ENCODE data around the gene UCK2.

UCK2 gene

GRCh38 chr1:165886983-165887382 is 59.6 kb downstream of the UCK2 start:
- 100% methylated on average over 2 of the region's 2 CpGs for WGBS
- H3K4me3 ChIP-seq (ENCODE audit: insufficient read depth in 1 of 2, low read depth in 1 of 2, low read length in 2 of 2), result no peak overlapping the region
- H2BK12ac ChIP-seq (ENCODE audit: low read length in 2 of 2), result no peak overlapping the region
- H3K23ac ChIP-seq (ENCODE audit: low read length in 2 of 2), result peak overlapping the region in 1 of 2 experiments; percentile 59
- H3K18ac ChIP-seq (ENCODE audit: low read depth in 1 of 2, low read length in 2 of 2), result no peak overlapping the region
- H2BK5ac ChIP-seq (ENCODE audit: low read depth, low read length, poor library complexity, severe bottlenecking), result no peak overlapping the region
- no peak for DNase-seq
- H2AK5ac ChIP-seq (ENCODE audit: low read length, severe bottlenecking), result no peak overlapping the region
- H3K9ac ChIP-seq (ENCODE audit: low read length), result no peak overlapping the region
- H3K79me1 ChIP-seq (replicated peaks; ENCODE audit: low read length, poor library complexity, severe bottlenecking), result peaks cover 22% of the 10 kb centered on the region
- H3K27ac ChIP-seq (ENCODE audit: low read length, poor library complexity, severe bottlenecking), result peak overlapping the region; percentile 20
- H3K27me3 ChIP-seq (ENCODE audit: control insufficient read depth in 1 of 2, insufficient read depth in 1 of 2, low read length in 2 of 2), result no peaks in the 10 kb centered on the region
- no peak overlapping the region for H2BK120ac ChIP-seq (ENCODE audit: low read depth, low read length)
- peak overlapping the region; percentile 38 for H4K8ac ChIP-seq (ENCODE audit: low read length)
- H3K4me1 ChIP-seq (ENCODE audit: control insufficient read depth, insufficient read depth, low read depth, low read length), result peaks cover 32% of the 10 kb centered on the region
- no peak overlapping the region for H3K4ac ChIP-seq (ENCODE audit: low read depth in 1 of 2, low read length in 2 of 2)
- H3K36me3 ChIP-seq (ENCODE audit: control insufficient read depth in 1 of 2, insufficient read depth in 2 of 2, low read depth in 1 of 2, low read length in 2 of 2), result peaks cover 2 to 12% of the 10 kb centered on the region in 2 experiments
- H2AFZ ChIP-seq (ENCODE audit: low read depth, low read length), result no peak overlapping the region
- no peak overlapping the region for H4K91ac ChIP-seq (ENCODE audit: low read length)
- no peak overlapping the region for H3K4me2 ChIP-seq (ENCODE audit: low read length, poor library complexity, severe bottlenecking)
- no peak overlapping the region for H2BK15ac ChIP-seq (ENCODE audit: low read depth, poor library complexity, severe bottlenecking)
- no peaks in the 10 kb centered on the region for H3K9me3 ChIP-seq (ENCODE audit: control insufficient read depth, low read length)
- H3K14ac ChIP-seq (ENCODE audit: low read length in 2 of 2), result no peak overlapping the region

GRCh38 chr1:165887877-165888551 is 60.6 kb downstream of the UCK2 start:
- no peak overlapping the region for H2AFZ ChIP-seq (ENCODE audit: low read depth, low read length)

GRCh38 chr1:165888552-165888920 is 61.1 kb downstream of the UCK2 start:
- Histone ChIP-seq H3K4ac (ENCODE audit: low read depth in 1 of 2, low read length in 2 of 2) (no peak overlapping the region), H2BK120ac (ENCODE audit: low read depth, low read length) (no peak overlapping the region), H2BK12ac (ENCODE audit: low read length in 2 of 2) (no peak overlapping the region), H3K18ac (ENCODE audit: low read depth in 1 of 2, low read length in 2 of 2) (no peak overlapping the region), H4K8ac (ENCODE audit: low read length) (no peak overlapping the region), H3K27ac (ENCODE audit: low read length, poor library complexity, severe bottlenecking) (no peak overlapping the region), H3K27me3 (ENCODE audit: control insufficient read depth in 1 of 2, insufficient read depth in 1 of 2, low read length in 2 of 2) (no peaks in the 10 kb centered on the region), H3K14ac (ENCODE audit: low read length in 2 of 2) (no peak overlapping the region), H3K23ac (ENCODE audit: low read length in 2 of 2) (no peak overlapping the region), H3K79me1 (replicated peaks; ENCODE audit: low read length, poor library complexity, severe bottlenecking) (peaks cover 25% of the 10 kb centered on the region), H2AK5ac (ENCODE audit: low read length, severe bottlenecking) (no peak overlapping the region), H2BK15ac (ENCODE audit: low read depth, poor library complexity, severe bottlenecking) (no peak overlapping the region), H2BK5ac (ENCODE audit: low read depth, low read length, poor library complexity, severe bottlenecking) (no peak overlapping the region), H3K4me2 (ENCODE audit: low read length, poor library complexity, severe bottlenecking) (no peak overlapping the region), H2AFZ (ENCODE audit: low read depth, low read length) (no peak overlapping the region), H3K9me3 (ENCODE audit: control insufficient read depth, low read length) (no peaks in the 10 kb centered on the region), H3K36me3 (ENCODE audit: control insufficient read depth in 1 of 2, insufficient read depth in 2 of 2, low read depth in 1 of 2, low read length in 2 of 2) (peaks cover 7 to 24% of the 10 kb centered on the region in 2 experiments), H3K4me3 (ENCODE audit: insufficient read depth in 1 of 2, low read depth in 1 of 2, low read length in 2 of 2) (no peak overlapping the region), H4K91ac (ENCODE audit: low read length) (no peak overlapping the region), H3K9ac (ENCODE audit: low read length) (no peak overlapping the region), H3K4me1 (ENCODE audit: control insufficient read depth, insufficient read depth, low read depth, low read length) (peaks cover 33% of the 10 kb centered on the region)
- DNase-seq, result no peak
- no CpG with 5 or more reads among the region's 4 CpGs for WGBS

More at GRCh38 chr1:165887877-165888551, 60.6 kb downstream of the UCK2 start:
- no peak overlapping the region for H3K23ac ChIP-seq (ENCODE audit: low read length in 2 of 2)
- WGBS, result 92% methylated on average over 6 of the region's 8 CpGs
- no peak overlapping the region for H2AK5ac ChIP-seq (ENCODE audit: low read length, severe bottlenecking)
- no peak overlapping the region for H3K9ac ChIP-seq (ENCODE audit: low read length)
- no peak overlapping the region for H3K27ac ChIP-seq (ENCODE audit: low read length, poor library complexity, severe bottlenecking)
- no peak overlapping the region for H3K14ac ChIP-seq (ENCODE audit: low read length in 2 of 2)
- H3K9me3 ChIP-seq (ENCODE audit: control insufficient read depth, low read length), result no peaks in the 10 kb centered on the region
- H2BK15ac ChIP-seq (ENCODE audit: low read depth, poor library complexity, severe bottlenecking), result no peak overlapping the region
- no peak overlapping the region for H2BK5ac ChIP-seq (ENCODE audit: low read depth, low read length, poor library complexity, severe bottlenecking)
- no peak overlapping the region for H4K91ac ChIP-seq (ENCODE audit: low read length)
- H2BK12ac ChIP-seq (ENCODE audit: low read length in 2 of 2), result no peak overlapping the region
- no peak overlapping the region for H3K4ac ChIP-seq (ENCODE audit: low read depth in 1 of 2, low read length in 2 of 2)
- H3K36me3 ChIP-seq (ENCODE audit: control insufficient read depth in 1 of 2, insufficient read depth in 2 of 2, low read depth in 1 of 2, low read length in 2 of 2), result peaks cover 7 to 19% of the 10 kb centered on the region in 2 experiments
- H3K18ac ChIP-seq (ENCODE audit: low read depth in 1 of 2, low read length in 2 of 2), result no peak overlapping the region
- no peak for DNase-seq
- no peak overlapping the region for H3K4me3 ChIP-seq (ENCODE audit: insufficient read depth in 1 of 2, low read depth in 1 of 2, low read length in 2 of 2)
- no peak overlapping the region for H2BK120ac ChIP-seq (ENCODE audit: low read depth, low read length)
- H3K4me1 ChIP-seq (ENCODE audit: control insufficient read depth, insufficient read depth, low read depth, low read length), result peaks cover 33% of the 10 kb centered on the region
- H4K8ac ChIP-seq (ENCODE audit: low read length), result no peak overlapping the region
- H3K4me2 ChIP-seq (ENCODE audit: low read length, poor library complexity, severe bottlenecking), result no peak overlapping the region
- H3K79me1 ChIP-seq (replicated peaks; ENCODE audit: low read length, poor library complexity, severe bottlenecking), result peaks cover 25% of the 10 kb centered on the region
- H3K27me3 ChIP-seq (ENCODE audit: control insufficient read depth in 1 of 2, insufficient read depth in 1 of 2, low read length in 2 of 2), result no peaks in the 10 kb centered on the region

GRCh38 chr1:165890684-165891083 is 63.3 kb downstream of the UCK2 start:
- H4K91ac ChIP-seq (ENCODE audit: low read length), result no peak overlapping the region
- H3K4me3 ChIP-seq (ENCODE audit: insufficient read depth in 1 of 2, low read depth in 1 of 2, low read length in 2 of 2), result no peak overlapping the region
- no peaks in the 10 kb centered on the region for H3K9me3 ChIP-seq (ENCODE audit: control insufficient read depth, low read length)
- peak overlapping the region in 1 of 2 experiments; percentile 37 for H3K18ac ChIP-seq (ENCODE audit: low read depth in 1 of 2, low read length in 2 of 2)
- peak overlapping the region in 1 of 2 experiments; percentile 79 for H3K23ac ChIP-seq (ENCODE audit: low read length in 2 of 2)
- no peak overlapping the region for H3K4ac ChIP-seq (ENCODE audit: low read depth in 1 of 2, low read length in 2 of 2)
- H3K14ac ChIP-seq (ENCODE audit: low read length in 2 of 2), result peak overlapping the region in 1 of 2 experiments; percentile 2
- H3K4me2 ChIP-seq (ENCODE audit: low read length, poor library complexity, severe bottlenecking), result no peak overlapping the region
- H3K79me1 ChIP-seq (replicated peaks; ENCODE audit: low read length, poor library complexity, severe bottlenecking), result peaks cover 22% of the 10 kb centered on the region
- H3K9ac ChIP-seq (ENCODE audit: low read length), result no peak overlapping the region
- H3K27ac ChIP-seq (ENCODE audit: low read length, poor library complexity, severe bottlenecking), result peak overlapping the region; percentile 86
- H3K27me3 ChIP-seq (ENCODE audit: control insufficient read depth in 1 of 2, insufficient read depth in 1 of 2, low read length in 2 of 2), result no peaks in the 10 kb centered on the region
- no peak overlapping the region for H2BK120ac ChIP-seq (ENCODE audit: low read depth, low read length)
- 95% methylated on average over 1 of the region's 1 CpG for WGBS
- no peak overlapping the region for H4K8ac ChIP-seq (ENCODE audit: low read length)
- H2AFZ ChIP-seq (ENCODE audit: low read depth, low read length), result no peak overlapping the region
- H2BK12ac ChIP-seq (ENCODE audit: low read length in 2 of 2), result peak overlapping the region in 1 of 2 experiments; percentile 6
- no peak overlapping the region for H2BK15ac ChIP-seq (ENCODE audit: low read depth, poor library complexity, severe bottlenecking)
- H2BK5ac ChIP-seq (ENCODE audit: low read depth, low read length, poor library complexity, severe bottlenecking), result peak overlapping the region; percentile 45
- peak overlapping the region; percentile 59 for H2AK5ac ChIP-seq (ENCODE audit: low read length, severe bottlenecking)
- no peak for DNase-seq
- H3K4me1 ChIP-seq (ENCODE audit: control insufficient read depth, insufficient read depth, low read depth, low read length), result peaks cover 33% of the 10 kb centered on the region
- peaks cover 7 to 36% of the 10 kb centered on the region in 2 experiments for H3K36me3 ChIP-seq (ENCODE audit: control insufficient read depth in 1 of 2, insufficient read depth in 2 of 2, low read depth in 1 of 2, low read length in 2 of 2)
